Urothelium cell line (cell line): ENCODE measurements around the gene IL4R.
A peak's percentile ranks its signal among the peaks of the same experiment; 100 is the strongest.

Experiments used
- DNase-seq: peaks from one replicate; pipeline ENCODE4 v3.0.0; 2011; ENCODE audit warnings: low spot score, mixed read lengths
- FAIRE-seq: peaks from 2 replicates; lab custom pipeline; 2011; peaks lifted over from hg19 to GRCh38; lab: Jason Lieb, UNC

The IL4R gene

GRCh38 chr16:27314161-27314723 is 468 bp downstream of the IL4R start:
- DNase-seq (peak; percentile 39), FAIRE-seq (no peak)

GRCh38 chr16:27314986-27315332 is 1.2 kb downstream of the IL4R start:
- FAIRE-seq (no peak), DNase-seq (no peak)

- no peak for FAIRE-seq
- no peak for DNase-seq
Observed at GRCh38 chr16:27315333-27316037, 1.7 kb downstream of the IL4R start.

- no peak for DNase-seq
- no peak for FAIRE-seq
Observed at GRCh38 chr16:27316038-27316680, 2.4 kb downstream of the IL4R start.

- DNase-seq: no peak
- FAIRE-seq: no peak
Observed at GRCh38 chr16:27317320-27317719, 3.5 kb downstream of the IL4R start.

GRCh38 chr16:27317738-27318391 is 4.1 kb downstream of the IL4R start:
- no peak for FAIRE-seq

GRCh38 chr16:27318392-27319256 is 4.8 kb downstream of the IL4R start:
- DNase-seq (no peak), FAIRE-seq (no peak)

More at GRCh38 chr16:27317738-27318391, 4.1 kb downstream of the IL4R start:
- no peak for DNase-seq

- no peak for FAIRE-seq
- no peak for DNase-seq
Observed at GRCh38 chr16:27319257-27319965, 5.6 kb downstream of the IL4R start.

GRCh38 chr16:27320261-27321012 is 6.7 kb downstream of the IL4R start:
- FAIRE-seq (no peak), DNase-seq (no peak)

GRCh38 chr16:27321013-27321915 is 7.5 kb downstream of the IL4R start:
- DNase-seq (no peak), FAIRE-seq (no peak)

- FAIRE-seq: no peak
Observed at GRCh38 chr16:27322858-27323780, 9.3 kb downstream of the IL4R start.

GRCh38 chr16:27323781-27324561 is 10.2 kb downstream of the IL4R start:
- DNase-seq: no peak
- no peak for FAIRE-seq

More at GRCh38 chr16:27322858-27323780, 9.3 kb downstream of the IL4R start:
- DNase-seq: no peak

GRCh38 chr16:27324851-27325301 is 11.1 kb downstream of the IL4R start:
- DNase-seq (no peak), FAIRE-seq (no peak)

GRCh38 chr16:27325736-27326135 is 12.0 kb downstream of the IL4R start:
- no peak for DNase-seq
- no peak for FAIRE-seq

- no peak for FAIRE-seq
- no peak for DNase-seq
Observed at GRCh38 chr16:27326251-27326650, 12.5 kb downstream of the IL4R start.

GRCh38 chr16:27326738-27327585 is 13.2 kb downstream of the IL4R start:
- DNase-seq (peak; percentile 37), FAIRE-seq (no peak)
